HG02840 (cell line): ENCODE data around the gene SLC9A9.

Source experiments
- ATAC-seq: cut with Tn5 transposase; IDR thresholded peaks from one replicate; pipeline ENCODE4 v1.9.1; 2021; ENCODE audit warnings: mild to moderate bottlenecking, moderate library complexity, moderate number of reproducible peaks; ENCODE audit not compliant: unreplicated experiment, low FRiP score

Gene SLC9A9

DNA sequence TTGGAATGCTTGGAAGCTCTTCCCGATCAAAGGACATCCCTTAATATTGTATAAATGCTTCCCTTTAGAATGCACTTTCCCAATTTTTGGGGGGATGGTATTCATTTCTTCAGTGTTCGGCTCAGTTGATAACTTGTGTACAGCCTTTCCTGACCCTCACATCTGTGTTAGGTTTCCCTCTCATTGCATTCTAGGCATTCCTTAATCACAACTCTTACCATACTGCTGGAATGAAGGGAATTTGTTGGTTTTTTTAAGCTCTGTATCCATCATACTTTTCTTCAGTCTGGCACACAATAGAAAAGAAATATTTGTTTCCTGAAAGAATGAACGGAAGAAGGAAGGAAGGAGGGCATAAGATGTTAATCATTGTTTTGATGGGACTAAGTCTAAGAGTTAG lies 609.2 kb downstream of the SLC9A9 start:
- ATAC-seq: no peak

DNA sequence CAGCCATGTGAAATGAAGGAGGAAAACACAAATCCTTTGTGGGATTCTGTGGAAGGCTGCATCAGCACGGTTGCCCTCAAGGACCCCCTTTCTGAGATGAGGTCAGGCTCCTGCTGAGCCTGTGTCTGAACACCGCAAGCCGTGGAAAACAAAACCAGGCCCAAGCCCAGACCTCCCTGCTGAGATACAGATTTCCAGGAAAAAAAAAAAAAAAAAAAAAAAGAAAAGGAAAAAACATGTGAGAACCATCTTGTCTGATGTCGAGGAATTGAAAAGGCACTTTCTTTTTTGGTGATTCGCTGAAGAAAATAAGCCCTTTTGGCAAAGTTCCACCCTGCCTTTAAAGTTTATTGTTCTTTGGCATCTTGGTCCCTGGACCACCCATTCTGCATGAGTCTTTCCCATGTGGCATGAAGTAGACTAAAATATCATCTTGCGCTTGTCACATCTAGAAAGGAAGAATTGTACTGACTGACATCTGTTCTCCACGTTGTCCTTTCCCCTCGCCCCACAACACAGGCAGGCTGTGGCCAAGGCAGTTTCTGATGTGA lies 611.1 kb downstream of the SLC9A9 start:
- ATAC-seq: no peak

GRCh38 chr3:143236226-143236964 lies 611.9 kb downstream of the SLC9A9 start:
- no peak for ATAC-seq

DNA sequence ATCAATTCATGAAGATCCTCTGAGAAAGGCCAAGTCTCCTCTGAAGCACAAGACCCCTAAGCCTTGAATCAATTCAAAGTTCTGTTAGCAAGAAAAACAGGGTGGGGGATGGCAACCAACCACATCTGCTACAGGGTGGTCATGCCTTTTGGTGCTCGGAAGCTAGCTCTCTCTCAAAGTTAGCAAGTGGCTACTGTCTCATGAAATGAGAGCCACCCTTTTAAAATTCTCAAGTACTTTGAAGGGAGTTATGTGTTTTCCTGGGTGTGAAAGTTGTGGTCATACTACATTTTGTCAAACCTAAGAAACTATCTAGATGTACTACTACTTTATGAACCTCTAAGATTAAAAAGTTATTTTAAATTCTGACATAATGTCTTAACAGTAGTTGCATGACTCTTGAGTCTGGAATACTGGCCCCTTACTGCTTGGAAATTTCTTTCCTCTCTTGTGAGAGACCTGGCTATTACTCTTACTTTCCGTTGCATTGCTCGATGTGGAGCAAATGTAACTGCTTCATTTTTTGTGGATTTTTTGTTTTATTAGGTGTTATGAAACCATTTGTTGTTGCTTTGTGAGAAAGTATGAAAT lies 612.6 kb downstream of the SLC9A9 start:
- ATAC-seq: no peak

DNA sequence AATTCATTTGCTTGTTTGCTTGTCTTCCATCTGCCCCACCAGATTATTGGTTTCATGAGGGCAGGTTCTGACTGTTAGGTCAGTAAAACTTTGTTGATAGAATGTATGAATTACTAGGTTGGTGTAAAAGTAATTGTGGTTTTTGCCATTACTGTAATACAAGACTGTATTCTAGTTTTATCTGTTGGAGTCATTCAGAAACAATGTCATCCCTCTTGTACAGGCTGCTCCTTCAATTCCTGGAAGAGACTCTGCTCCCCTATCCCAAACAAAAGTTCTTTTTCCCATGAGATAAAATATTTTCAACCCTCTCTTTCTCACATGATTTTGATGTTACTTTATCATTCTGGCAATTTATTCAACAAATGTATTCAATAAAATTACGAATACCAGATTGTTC lies 613.7 kb downstream of the SLC9A9 start:
- ATAC-seq: no peak

GRCh38 chr3:143232981-143233380 lies 615.3 kb downstream of the SLC9A9 start:
- ATAC-seq: no peak

- no peak for ATAC-seq
These were observed 619.9 kb downstream of the SLC9A9 start for GRCh38 chr3:143228405-143228804.

DNA sequence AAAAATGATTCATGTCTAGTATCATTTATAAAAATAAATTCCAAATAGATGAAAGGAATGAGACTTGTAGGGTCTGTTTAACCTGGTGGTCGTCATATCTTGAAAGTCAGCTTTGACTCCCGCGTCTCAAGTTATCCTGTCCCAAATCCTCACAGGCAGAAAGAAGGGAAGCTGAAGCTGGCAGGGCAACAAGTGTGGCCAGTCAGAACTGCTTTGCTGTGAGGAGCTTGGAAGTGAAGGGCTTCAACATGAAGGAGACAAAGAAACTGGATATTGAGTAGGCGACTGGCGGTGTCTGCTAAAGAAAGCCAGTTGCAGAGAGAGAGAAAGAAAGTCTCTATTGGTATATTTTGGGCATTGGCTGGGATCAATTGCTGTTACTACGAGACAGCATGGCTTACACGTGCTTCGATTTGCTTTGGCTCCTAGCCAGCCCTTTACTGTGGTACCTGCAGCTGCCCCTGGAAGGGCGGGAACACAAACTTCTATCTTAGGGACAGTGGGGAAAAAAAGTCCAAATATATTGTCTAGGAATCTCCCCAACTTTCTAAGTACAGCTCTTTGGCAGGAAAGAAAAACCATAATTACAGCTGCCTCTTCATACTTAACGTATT lies 621.5 kb downstream of the SLC9A9 start:
- no peak for ATAC-seq

DNA sequence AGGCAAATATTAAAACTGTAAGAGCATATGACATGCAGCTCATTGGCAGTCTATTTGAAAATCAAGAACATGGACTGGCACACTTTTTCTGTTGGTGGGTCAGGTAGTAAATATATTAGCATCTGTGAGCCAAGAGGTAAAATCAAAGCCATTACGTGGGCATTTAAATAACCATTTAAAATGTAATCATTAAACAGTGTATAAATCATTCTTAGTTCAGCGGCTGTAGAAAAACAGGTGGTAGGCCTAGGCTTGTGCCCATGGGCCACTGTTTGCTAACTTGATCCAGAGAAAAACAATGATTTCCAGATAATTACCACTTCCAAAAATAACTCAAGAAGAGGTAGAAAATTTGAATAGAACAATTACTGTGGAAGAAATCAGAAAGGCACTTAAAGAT lies 623.6 kb downstream of the SLC9A9 start:
- ATAC-seq: no peak

DNA sequence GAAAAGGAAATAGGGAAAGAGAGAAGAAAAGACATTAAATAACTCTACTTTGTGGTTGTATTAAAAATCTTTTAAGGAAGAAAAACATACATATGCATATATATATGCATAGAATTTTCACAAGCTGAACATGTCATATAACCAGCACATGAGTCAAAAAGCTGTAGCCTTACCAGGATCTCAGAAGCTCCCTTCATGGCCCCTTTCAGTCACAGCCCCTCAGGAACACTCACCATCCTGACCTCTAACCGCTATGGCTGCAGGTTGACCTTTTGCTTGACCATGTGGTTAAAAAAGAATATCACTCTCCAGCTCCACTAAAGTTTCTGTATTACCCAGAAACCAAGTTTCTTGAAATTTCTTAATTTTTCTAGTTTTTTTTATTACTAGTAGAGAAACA lies 625.3 kb downstream of the SLC9A9 start:
- no peak for ATAC-seq

GRCh38 chr3:143222505-143222904 lies 625.8 kb downstream of the SLC9A9 start:
- ATAC-seq: no peak

DNA sequence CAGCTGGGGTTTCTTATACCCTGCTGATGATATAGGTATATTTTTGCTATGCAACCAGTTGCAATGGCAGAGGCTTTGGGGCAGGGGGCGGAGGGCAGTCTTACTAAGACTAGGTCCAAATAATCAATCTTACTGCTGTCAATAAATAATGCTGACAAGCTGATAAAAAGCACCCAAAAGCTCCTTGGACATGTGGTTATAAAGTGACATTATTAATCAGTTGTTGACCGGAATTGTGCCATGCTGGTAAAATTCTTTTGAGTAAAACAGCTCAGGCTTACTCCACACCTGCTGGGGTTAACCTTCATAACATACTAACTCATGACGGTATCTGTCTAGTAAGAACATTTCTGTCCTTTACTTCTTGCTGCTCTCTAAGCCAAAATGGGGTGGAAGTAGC lies 626.8 kb downstream of the SLC9A9 start:
- no peak for ATAC-seq

GRCh38 chr3:143220741-143221140 lies 627.5 kb downstream of the SLC9A9 start:
- no peak for ATAC-seq

DNA sequence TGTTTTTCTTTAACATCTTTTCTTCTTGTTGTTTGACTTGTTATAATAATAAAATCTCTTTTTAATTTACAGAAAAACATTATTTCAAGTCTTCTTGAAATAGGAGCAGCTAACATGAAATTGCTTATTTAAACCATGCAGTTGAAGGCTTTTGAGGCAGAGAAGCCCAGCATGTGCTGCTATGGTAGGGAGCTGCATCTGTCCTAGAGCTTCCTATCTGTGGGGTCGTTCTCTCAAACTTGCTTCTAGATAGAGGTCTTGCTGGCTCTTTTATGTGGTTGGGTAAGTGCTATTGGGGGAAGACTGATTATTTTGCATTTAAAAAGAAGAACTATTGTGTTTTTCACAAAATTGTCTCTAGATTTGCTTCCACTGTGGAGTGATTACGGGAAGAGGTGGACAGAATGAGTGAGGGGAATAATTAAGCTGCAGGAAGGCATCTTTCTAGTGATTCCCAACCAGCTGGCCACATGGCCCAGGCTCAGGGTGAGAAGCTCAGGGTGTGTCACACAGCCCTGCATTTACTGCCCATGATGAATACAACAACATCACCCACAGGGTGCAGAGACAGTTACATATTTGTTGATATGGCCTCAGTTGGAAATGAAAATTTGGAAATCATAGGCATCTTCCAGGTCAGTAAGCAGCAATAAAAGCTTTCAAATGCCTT lies 630.0 kb downstream of the SLC9A9 start:
- ATAC-seq: no peak

DNA sequence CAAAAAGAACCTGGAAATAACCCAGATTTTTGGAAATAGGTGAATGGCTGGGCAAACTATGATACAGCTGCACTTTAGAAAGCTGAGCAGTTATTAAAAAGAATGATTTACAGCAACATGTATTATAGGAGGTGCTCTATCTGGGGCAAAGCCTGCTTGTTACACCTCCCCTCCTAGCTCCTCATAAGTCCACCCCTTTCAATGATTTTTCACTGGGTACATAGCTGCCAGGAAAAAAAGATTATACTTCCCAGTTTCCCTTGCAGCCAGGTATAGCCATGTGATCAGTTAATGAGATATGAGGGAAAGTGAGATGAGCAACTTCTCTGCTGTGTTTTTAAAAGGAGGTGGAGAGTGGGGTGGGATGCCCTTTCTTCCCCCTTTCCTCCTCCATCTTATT lies 631.0 kb downstream of the SLC9A9 start:
- ATAC-seq: no peak

- ATAC-seq: no peak
These were observed 631.5 kb downstream of the SLC9A9 start for GRCh38 chr3:143216709-143217182.
